ENCODE data around the gene BCAT1.

DNA sequence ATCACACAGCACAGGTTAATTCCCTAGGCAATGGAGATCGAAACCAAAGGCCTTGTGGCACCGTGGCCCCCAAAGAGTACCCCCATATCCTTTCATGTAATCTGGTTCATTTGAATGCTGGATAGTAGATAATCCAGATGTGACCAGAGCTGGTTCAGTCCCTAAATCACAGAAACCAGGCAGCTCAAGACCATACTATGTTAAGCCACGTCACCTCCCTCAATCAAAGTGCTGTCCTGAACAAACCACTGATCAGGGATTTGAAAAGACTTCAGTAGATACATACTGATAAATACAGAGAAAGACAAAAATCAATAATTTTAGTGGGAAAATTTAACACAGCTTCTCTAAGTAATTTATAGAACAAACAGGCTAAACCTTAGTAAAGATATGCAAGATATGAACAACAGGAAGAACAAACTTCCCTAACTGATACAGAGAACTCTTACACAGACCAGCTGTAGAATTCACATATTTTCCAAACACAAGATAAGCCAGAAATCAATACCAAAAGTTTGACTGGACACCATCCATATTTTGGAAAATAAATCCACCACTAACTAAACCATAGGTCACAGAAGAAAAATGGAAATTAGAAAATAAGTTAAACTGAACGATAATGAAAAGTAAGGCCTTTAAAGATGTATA, 67.1 kb downstream of the BCAT1 start:
- TF ChIP-seq, protein P1, sequence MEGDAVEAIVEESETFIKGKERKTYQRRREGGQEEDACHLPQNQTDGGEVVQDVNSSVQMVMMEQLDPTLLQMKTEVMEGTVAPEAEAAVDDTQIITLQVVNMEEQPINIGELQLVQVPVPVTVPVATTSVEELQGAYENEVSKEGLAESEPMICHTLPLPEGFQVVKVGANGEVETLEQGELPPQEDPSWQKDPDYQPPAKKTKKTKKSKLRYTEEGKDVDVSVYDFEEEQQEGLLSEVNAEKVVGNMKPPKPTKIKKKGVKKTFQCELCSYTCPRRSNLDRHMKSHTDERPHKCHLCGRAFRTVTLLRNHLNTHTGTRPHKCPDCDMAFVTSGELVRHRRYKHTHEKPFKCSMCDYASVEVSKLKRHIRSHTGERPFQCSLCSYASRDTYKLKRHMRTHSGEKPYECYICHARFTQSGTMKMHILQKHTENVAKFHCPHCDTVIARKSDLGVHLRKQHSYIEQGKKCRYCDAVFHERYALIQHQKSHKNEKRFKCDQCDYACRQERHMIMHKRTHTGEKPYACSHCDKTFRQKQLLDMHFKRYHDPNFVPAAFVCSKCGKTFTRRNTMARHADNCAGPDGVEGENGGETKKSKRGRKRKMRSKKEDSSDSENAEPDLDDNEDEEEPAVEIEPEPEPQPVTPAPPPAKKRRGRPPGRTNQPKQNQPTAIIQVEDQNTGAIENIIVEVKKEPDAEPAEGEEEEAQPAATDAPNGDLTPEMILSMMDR (IDR thresholded peaks at IDR 0.05; ENCODE audit: extremely low read depth in 1 of 2, insufficient read depth in 1 of 2, low read depth in 1 of 2, low read length in 2 of 2) = no peak
- no peak for TF ChIP-seq EZH2 (IDR thresholded peaks at IDR 0.05; ENCODE audit: borderline replicate concordance, low read depth, low read length, severe bottlenecking)
- TF ChIP-seq POLR2A (IDR thresholded peaks at IDR 0.05; ENCODE audit: low read depth, low read length) = no peak
- TF ChIP-seq JUN (IDR thresholded peaks at IDR 0.05; ENCODE audit: borderline replicate concordance, insufficient read depth, insufficient read length, low read depth) = no peak
- no peak for TF ChIP-seq FOS (IDR thresholded peaks at IDR 0.05; ENCODE audit: borderline replicate concordance, insufficient read depth, low read length)
- no peak for TF ChIP-seq MYC (IDR thresholded peaks at IDR 0.05; ENCODE audit: low read depth, low read length)
